Neural progenitor cell (in vitro differentiated cells): ENCODE results near the gene PROSER3. TPM values are rescaled to one million over a fixed set of nuclear protein-coding genes. Genes with fewer than 3 reads are reported as not detected.

Experiments
- DNase-seq: peaks from one replicate; pipeline ENCODE4 v3.0.0-alpha.2; 2016; ENCODE audit warnings: low spot score
- H2AFZ ChIP-seq: fragments of 200-600 bp; sonication (generic); replicated peaks from 2 replicates; pipeline ENCODE4 v1.6.1; 2016; ENCODE audit warnings: antibody characterized with exemption
- H3F3A ChIP-seq: fragments of 200-600 bp; sonication (generic); 2 replicates; pipeline ENCODE4 v1.6.1; 2016; ENCODE audit warnings: antibody characterized with exemption, low read depth
- H3K27ac ChIP-seq: fragments of 200-600 bp; sonication (generic); 2 replicates; pipeline ENCODE4 v1.5.1; 2016; ENCODE audit warnings: mild to moderate bottlenecking
- H3K27me3 ChIP-seq: fragments of 200-600 bp; sonication (generic); 2 replicates; pipeline ENCODE4 v1.6.1; 2016; ENCODE audit warnings: mild to moderate bottlenecking, moderate library complexity
- H3K36me3 ChIP-seq: fragments of 200-600 bp; sonication (generic); 2 replicates; pipeline ENCODE4 v1.5.1; 2016
- H3K4me1 ChIP-seq: fragments of 200-600 bp; sonication (generic); 2 replicates; pipeline ENCODE4 v1.6.1; 2016; ENCODE audit warnings: mixed run types
- H3K4me2 ChIP-seq: fragments of 200-600 bp; sonication (generic); 2 replicates; pipeline ENCODE4 v1.6.1; 2016
- H3K4me3 ChIP-seq: fragments of 200-600 bp; sonication (generic); 2 replicates; pipeline ENCODE4 v1.5.1; 2016
- H3K79me2 ChIP-seq: fragments of 200-600 bp; sonication (generic); 2 replicates; pipeline ENCODE4 v1.6.1; 2016; ENCODE audit warnings: low read depth
- H3K9ac ChIP-seq: fragments of 200-600 bp; sonication (generic); 2 replicates; pipeline ENCODE4 v1.6.1; 2016
- H3K9me3 ChIP-seq: fragments of 200-600 bp; sonication (generic); 2 replicates; pipeline ENCODE4 v1.5.1; 2016; ENCODE audit warnings: low read depth
- H4K20me1 ChIP-seq: fragments of 200-600 bp; sonication (generic); 2 replicates; pipeline ENCODE4 v1.6.1; 2016; ENCODE audit warnings: low read depth
- H3K27ac Mint-ChIP-seq: 3 replicates; pipeline ENCODE4 v1.8.0; 2021; ENCODE audit warnings: mixed read lengths
- H3K27me3 Mint-ChIP-seq: 2 replicates; pipeline ENCODE4 v1.8.0; 2022; ENCODE audit warnings: low read depth, mild to moderate bottlenecking, inconsistent platforms, moderate library complexity, mixed read lengths; ENCODE audit not compliant: insufficient read depth
- H3K36me3 Mint-ChIP-seq: 3 replicates; pipeline ENCODE4 v1.8.0; 2021; ENCODE audit warnings: mixed read lengths
- H3K4me1 Mint-ChIP-seq: 3 replicates; pipeline ENCODE4 v1.8.0; 2021; ENCODE audit warnings: mixed read lengths
- H3K4me3 Mint-ChIP-seq: 3 replicates; pipeline ENCODE4 v1.8.0; 2021; ENCODE audit warnings: mild to moderate bottlenecking, moderate library complexity, mixed read lengths
- H3K9me3 Mint-ChIP-seq: 3 replicates; pipeline ENCODE4 v1.8.0; 2020; ENCODE audit warnings: mixed read lengths
- CTCF ChIP-seq: fragments of 200-600 bp; sonication (generic); IDR thresholded peaks from 2 replicates; pipeline ENCODE4 v1.5.1; 2017; ENCODE audit warnings: antibody characterized with exemption, mild to moderate bottlenecking
- EZH2 ChIP-seq: fragments of 200-600 bp; sonication (generic); IDR thresholded peaks from 2 replicates; pipeline ENCODE4 v1.6.1; 2017; ENCODE audit warnings: antibody characterized with exemption, mild to moderate bottlenecking, moderate library complexity
- EZH2phosphoT487 ChIP-seq: fragments of 200-600 bp; sonication (generic); IDR thresholded peaks from 2 replicates; pipeline ENCODE4 v1.6.1; 2017; ENCODE audit warnings: antibody characterized with exemption
- total RNA-seq: library from RNA; depleted of rRNA; stranded (reverse); fragments of >200 nt; gene quantifications from 2 replicates; pipeline ENCODE4 v1.2.3, GENCODE V29; 2015; ENCODE audit warnings: low replicate concordance

The PROSER3 gene
- total RNA-seq, 1 donor from 2014 or later: 7.1 TPM

- Histone ChIP-seq H3K4me2 (no peak overlapping the region), H3K9ac (no peak overlapping the region)
Observed at GRCh38 chr19:35780058-35780457, 22.1 kb downstream of the PROSER3 start.

GRCh38 chr19:35780717-35781116 is 22.7 kb downstream of the PROSER3 start:
- H2AFZ ChIP-seq: no peak overlapping the region
- H3K9ac ChIP-seq: no peak overlapping the region
- DNase-seq: no peak
- Mint-ChIP-seq H3K4me1 (peaks cover 13% of the 10 kb centered on the region), H3K4me3 (no peak overlapping the region), H3K27ac (no peak overlapping the region), H3K9me3 (no peaks in the 10 kb centered on the region), H3K27me3 (peaks cover 4% of the 10 kb centered on the region), H3K36me3 (peaks cover 5% of the 10 kb centered on the region)
- H3K4me2 ChIP-seq: no peak overlapping the region
- H3K4me3 ChIP-seq: no peak overlapping the region
- H3K9me3 ChIP-seq: no peaks in the 10 kb centered on the region
- H3K27ac ChIP-seq: no peak overlapping the region
- H3K36me3 ChIP-seq: no peaks in the 10 kb centered on the region
- TF ChIP-seq EZH2phosphoT487: no peak
- H4K20me1 ChIP-seq: peaks cover 40% of the 10 kb centered on the region
- H3K4me1 ChIP-seq: peaks cover 27% of the 10 kb centered on the region
- peaks cover 29% of the 10 kb centered on the region for H3F3A ChIP-seq
- H3K27me3 ChIP-seq: peaks cover 28% of the 10 kb centered on the region
- H3K79me2 ChIP-seq: no peaks in the 10 kb centered on the region

More at GRCh38 chr19:35780058-35780457, 22.1 kb downstream of the PROSER3 start:
- Histone ChIP-seq H3K9me3 (no peaks in the 10 kb centered on the region), H3K79me2 (no peaks in the 10 kb centered on the region), H4K20me1 (peaks cover 35% of the 10 kb centered on the region), H3K27me3 (peaks cover 21% of the 10 kb centered on the region), H3F3A (peaks cover 27% of the 10 kb centered on the region), H3K36me3 (no peaks in the 10 kb centered on the region), H3K27ac (no peak overlapping the region), H3K4me1 (peaks cover 26% of the 10 kb centered on the region), H3K4me3 (no peak overlapping the region), H2AFZ (no peak overlapping the region)
- Mint-ChIP-seq H3K27ac (no peak overlapping the region), H3K27me3 (peaks cover 6% of the 10 kb centered on the region), H3K9me3 (no peaks in the 10 kb centered on the region), H3K4me3 (no peak overlapping the region), H3K36me3 (peaks cover 5% of the 10 kb centered on the region), H3K4me1 (peaks cover 15% of the 10 kb centered on the region)
- no peak for TF ChIP-seq EZH2phosphoT487
- TF ChIP-seq CTCF: no peak
- TF ChIP-seq EZH2: no peak
- DNase-seq: no peak

GRCh38 chr19:35781650-35782049 is 23.7 kb downstream of the PROSER3 start:
- Histone ChIP-seq H3K27ac (no peak overlapping the region), H3K36me3 (no peaks in the 10 kb centered on the region), H3K4me1 (peaks cover 20% of the 10 kb centered on the region), H3K4me3 (no peak overlapping the region), H3K4me2 (no peak overlapping the region), H3K9me3 (no peaks in the 10 kb centered on the region), H4K20me1 (peaks cover 34% of the 10 kb centered on the region), H2AFZ (no peak overlapping the region), H3F3A (peaks cover 23% of the 10 kb centered on the region), H3K79me2 (no peaks in the 10 kb centered on the region), H3K9ac (no peak overlapping the region), H3K27me3 (peaks cover 30% of the 10 kb centered on the region)
- Mint-ChIP-seq H3K27ac (no peak overlapping the region), H3K36me3 (peaks cover 5% of the 10 kb centered on the region), H3K27me3 (peaks cover 4% of the 10 kb centered on the region), H3K4me3 (no peak overlapping the region), H3K4me1 (peaks cover 6% of the 10 kb centered on the region), H3K9me3 (no peaks in the 10 kb centered on the region)
- no peak for TF ChIP-seq EZH2phosphoT487
- TF ChIP-seq CTCF: no peak
- no peak for DNase-seq

- no peak overlapping the region for H3K27ac Mint-ChIP-seq
- Histone ChIP-seq H3K79me2 (no peaks in the 10 kb centered on the region), H2AFZ (no peak overlapping the region), H3K4me3 (no peak overlapping the region), H4K20me1 (peaks cover 25% of the 10 kb centered on the region), H3K27me3 (peaks cover 30% of the 10 kb centered on the region), H3K36me3 (no peaks in the 10 kb centered on the region), H3F3A (peaks cover 17% of the 10 kb centered on the region), H3K9me3 (no peaks in the 10 kb centered on the region), H3K4me1 (peaks cover 10% of the 10 kb centered on the region), H3K27ac (no peak overlapping the region), H3K9ac (no peak overlapping the region), H3K4me2 (no peak overlapping the region)
- peaks cover 5% of the 10 kb centered on the region for H3K36me3 Mint-ChIP-seq
- TF ChIP-seq EZH2: no peak
- TF ChIP-seq EZH2phosphoT487: no peak
- TF ChIP-seq CTCF: no peak
- H3K9me3 Mint-ChIP-seq: no peaks in the 10 kb centered on the region
- no peak overlapping the region for H3K4me3 Mint-ChIP-seq
- H3K27me3 Mint-ChIP-seq: no peaks in the 10 kb centered on the region
- H3K4me1 Mint-ChIP-seq: no peaks in the 10 kb centered on the region
- DNase-seq: no peak
Observed at GRCh38 chr19:35782589-35782988, 24.6 kb downstream of the PROSER3 start.
